Measurements from ENCODE around the gene UBR4.

DNA sequence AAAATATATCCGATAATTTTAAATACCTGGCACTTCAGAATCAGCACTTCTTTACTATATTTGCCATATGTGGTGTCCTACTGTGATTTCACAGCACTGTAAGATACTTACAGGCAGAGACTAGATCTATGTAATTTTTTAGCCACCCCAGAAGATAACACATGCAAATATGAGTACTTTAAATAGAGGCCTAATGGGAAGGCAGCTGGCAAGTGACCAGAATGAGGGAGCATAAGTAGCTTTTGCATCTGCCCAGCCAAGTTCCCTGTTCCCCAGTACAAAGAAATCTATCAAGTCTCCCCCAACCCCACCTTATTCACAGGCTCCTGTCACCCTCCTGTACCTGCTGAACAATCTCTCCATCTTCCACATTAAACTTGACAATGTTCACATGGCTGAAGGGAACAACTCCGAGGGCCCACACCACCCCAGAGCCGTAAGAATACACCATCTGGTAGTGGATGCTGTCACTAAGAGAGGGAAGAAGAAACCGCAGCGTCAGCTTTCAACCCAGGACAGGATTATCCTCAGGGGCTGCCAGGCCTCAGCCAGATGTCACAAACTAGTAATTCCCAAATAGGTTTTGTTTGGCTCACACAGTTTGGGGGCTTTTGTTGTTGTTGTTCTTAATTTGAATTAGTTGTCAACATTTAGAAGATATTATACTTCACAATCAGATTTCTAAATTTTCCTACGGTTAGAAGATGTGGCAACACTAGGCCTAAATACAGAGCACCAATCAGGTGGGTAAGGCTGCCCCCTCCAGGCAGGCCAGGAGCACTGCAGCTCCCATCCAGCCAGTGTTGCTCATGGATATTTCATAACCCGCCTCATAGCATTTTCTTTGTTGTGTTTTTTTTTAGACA, 30.8 kb upstream of the UBR4 start:
- TF ChIP-seq CTCF (IDR thresholded peaks at IDR 0.05) (peak; percentile 98), SIN3A (IDR thresholded peaks at IDR 0.05; ENCODE audit: borderline replicate concordance, insufficient read depth, low read depth, low read length) (no peak), REST (IDR thresholded peaks at IDR 0.05; ENCODE audit: insufficient read depth in 1 of 2, low read depth in 2 of 2, low read length in 1 of 2) (no peak), TCF7L2 (IDR thresholded peaks at IDR 0.05; ENCODE audit: low read depth, low read length) (no peak)

All from Panc1 (cell line).